SU-DHL-6 (cell line): ENCODE measurements around the gene EIF5B.

Experiments used
- H2AFZ ChIP-seq: fragments of 200-600 bp; sonication (generic); 2 replicates; pipeline ENCODE4 v1.6.1; 2014; ENCODE audit warnings: low read depth, mild to moderate bottlenecking, moderate library complexity, mixed read lengths, antibody characterized with exemption, low read length; ENCODE audit not compliant: severe bottlenecking
- H3F3A ChIP-seq: fragments of 200-600 bp; shearing (Covaris generic); 2 replicates; pipeline ENCODE4 v1.6.0; 2016; ENCODE audit warnings: antibody characterized with exemption, mild to moderate bottlenecking; ENCODE audit not compliant: insufficient read depth
- H3K27ac ChIP-seq: fragments of 200-600 bp; sonication (generic); 2 replicates; pipeline ENCODE4 v1.5.1; 2016; ENCODE audit warnings: low read depth, mild to moderate bottlenecking, low read length, moderate library complexity, mixed read lengths
- H3K27me3 ChIP-seq: fragments of 200-600 bp; sonication (generic), shearing (Covaris generic); 2 replicates; pipeline ENCODE4 v1.6.0; 2014; ENCODE audit warnings: mild to moderate bottlenecking, low read length
- H3K36me3 ChIP-seq: fragments of 200-600 bp; sonication (generic); 2 replicates; pipeline ENCODE4 v1.6.1; 2014; ENCODE audit warnings: mild to moderate bottlenecking, low read length, mixed read lengths
- H3K4me2 ChIP-seq: fragments of 300-600, 200-600 bp; shearing (Covaris generic), sonication (generic); 2 replicates; pipeline ENCODE4 v1.6.0; 2014; ENCODE audit warnings: low read length, low read depth, mild to moderate bottlenecking; ENCODE audit not compliant: poor library complexity, severe bottlenecking
- H3K4me3 ChIP-seq: fragments of 200-600 bp; sonication (generic); 2 replicates; pipeline ENCODE4 v1.5.1; 2014; ENCODE audit warnings: antibody characterized with exemption, low read length, mild to moderate bottlenecking, mixed read lengths; ENCODE audit not compliant: insufficient read depth, poor library complexity, severe bottlenecking
- H3K79me2 ChIP-seq: fragments of 200-600 bp; sonication (generic); 2 replicates; pipeline ENCODE4 v1.6.1; 2014; ENCODE audit warnings: mild to moderate bottlenecking, low read length, moderate library complexity; ENCODE audit not compliant: insufficient read depth
- H3K9ac ChIP-seq: fragments of 200-600 bp; sonication (generic); 2 replicates; pipeline ENCODE4 v1.7.0; 2014; ENCODE audit warnings: mild to moderate bottlenecking, low read length
- H3K9me2 ChIP-seq: fragments of 200-600 bp; sonication (generic); replicated peaks from 2 replicates; pipeline ENCODE4 v1.6.1; 2014; ENCODE audit warnings: low read length; ENCODE audit not compliant: insufficient read depth
- H3K9me3 ChIP-seq: fragments of 200-600 bp; sonication (generic); 2 replicates; pipeline ENCODE4 v1.6.1; 2014; ENCODE audit warnings: low read length, mixed read lengths; ENCODE audit not compliant: insufficient read depth
- H4K20me1 ChIP-seq: fragments of 200-600 bp; sonication (generic); 2 replicates; pipeline ENCODE4 v1.6.1; 2014; ENCODE audit warnings: low read depth, mild to moderate bottlenecking, antibody characterized with exemption, low read length, moderate library complexity, mixed read lengths
- EZH2phosphoT487 ChIP-seq: fragments of 200-600 bp; sonication (generic), shearing (Covaris generic); conservative IDR thresholded peaks from 2 replicates; pipeline ENCODE4 v1.6.1; 2018; ENCODE audit warnings: mild to moderate bottlenecking, antibody characterized with exemption, low read length, moderate library complexity, mixed read lengths
- TF ChIP-seq, protein P1 (sequence below): fragments of 200-600 bp; sonication (generic); IDR thresholded peaks from one replicate; pipeline ENCODE4 v1.5.1; 2017; ENCODE audit warnings: antibody characterized with exemption, mild to moderate bottlenecking, low read length, moderate library complexity; ENCODE audit not compliant: insufficient read depth, poor library complexity, severe bottlenecking

Gene EIF5B

GRCh38 chr2:99395589-99396130, 58.5 kb downstream of the EIF5B start:
- TF ChIP-seq, protein P1, sequence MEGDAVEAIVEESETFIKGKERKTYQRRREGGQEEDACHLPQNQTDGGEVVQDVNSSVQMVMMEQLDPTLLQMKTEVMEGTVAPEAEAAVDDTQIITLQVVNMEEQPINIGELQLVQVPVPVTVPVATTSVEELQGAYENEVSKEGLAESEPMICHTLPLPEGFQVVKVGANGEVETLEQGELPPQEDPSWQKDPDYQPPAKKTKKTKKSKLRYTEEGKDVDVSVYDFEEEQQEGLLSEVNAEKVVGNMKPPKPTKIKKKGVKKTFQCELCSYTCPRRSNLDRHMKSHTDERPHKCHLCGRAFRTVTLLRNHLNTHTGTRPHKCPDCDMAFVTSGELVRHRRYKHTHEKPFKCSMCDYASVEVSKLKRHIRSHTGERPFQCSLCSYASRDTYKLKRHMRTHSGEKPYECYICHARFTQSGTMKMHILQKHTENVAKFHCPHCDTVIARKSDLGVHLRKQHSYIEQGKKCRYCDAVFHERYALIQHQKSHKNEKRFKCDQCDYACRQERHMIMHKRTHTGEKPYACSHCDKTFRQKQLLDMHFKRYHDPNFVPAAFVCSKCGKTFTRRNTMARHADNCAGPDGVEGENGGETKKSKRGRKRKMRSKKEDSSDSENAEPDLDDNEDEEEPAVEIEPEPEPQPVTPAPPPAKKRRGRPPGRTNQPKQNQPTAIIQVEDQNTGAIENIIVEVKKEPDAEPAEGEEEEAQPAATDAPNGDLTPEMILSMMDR: no peak
- no peak for TF ChIP-seq EZH2phosphoT487
- no peak overlapping the region for H3K27ac ChIP-seq
- no peaks in the 10 kb centered on the region for H3K9me3 ChIP-seq
- H3K4me3 ChIP-seq: no peak overlapping the region
- no peak overlapping the region for H2AFZ ChIP-seq
- H3K36me3 ChIP-seq: peaks cover 59% of the 10 kb centered on the region
- H3K4me2 ChIP-seq: no peak overlapping the region
- H3K27me3 ChIP-seq: no peaks in the 10 kb centered on the region
- no peaks in the 10 kb centered on the region for H3K79me2 ChIP-seq
- peaks cover 40% of the 10 kb centered on the region for H3F3A ChIP-seq
- no peak overlapping the region for H3K9ac ChIP-seq
- H4K20me1 ChIP-seq: no peaks in the 10 kb centered on the region
- H3K9me2 ChIP-seq: no peaks in the 10 kb centered on the region

GRCh38 chr2:99397266-99397920, 60.2 kb downstream of the EIF5B start:
- Histone ChIP-seq H3K4me3 (no peak overlapping the region), H3K27ac (no peak overlapping the region), H3K27me3 (no peaks in the 10 kb centered on the region), H3F3A (peaks cover 50% of the 10 kb centered on the region), H3K79me2 (no peaks in the 10 kb centered on the region), H3K9me3 (no peaks in the 10 kb centered on the region), H2AFZ (no peak overlapping the region), H3K36me3 (peaks cover 59% of the 10 kb centered on the region), H4K20me1 (no peaks in the 10 kb centered on the region), H3K9me2 (no peaks in the 10 kb centered on the region), H3K9ac (no peak overlapping the region), H3K4me2 (no peak overlapping the region)
- TF ChIP-seq EZH2phosphoT487: no peak
- TF ChIP-seq, protein P1: no peak

- Histone ChIP-seq H3K9me2 (no peaks in the 10 kb centered on the region), H3K4me2 (no peak overlapping the region), H3K4me3 (no peak overlapping the region), H3K9ac (no peak overlapping the region), H3K79me2 (no peaks in the 10 kb centered on the region), H3K9me3 (no peaks in the 10 kb centered on the region), H4K20me1 (0 out of 2 replicates have a peak, but pooled peaks cover 4% of the 10 kb centered on the region), H3F3A (peaks cover 56% of the 10 kb centered on the region), H3K27me3 (no peaks in the 10 kb centered on the region), H3K36me3 (peaks cover 63% of the 10 kb centered on the region), H2AFZ (no peak overlapping the region), H3K27ac (no peak overlapping the region)
- TF ChIP-seq EZH2phosphoT487: no peak
These were observed 61.1 kb downstream of the EIF5B start for GRCh38 chr2:99398303-99398702.

- no peaks in the 10 kb centered on the region for H3K27me3 ChIP-seq
These were observed 61.9 kb downstream of the EIF5B start for GRCh38 chr2:99399063-99399462.

More at GRCh38 chr2:99399063-99399462, 61.9 kb downstream of the EIF5B start:
- H3K79me2 ChIP-seq: no peaks in the 10 kb centered on the region
- TF ChIP-seq, protein P1: no peak
- no peak for TF ChIP-seq EZH2phosphoT487
- H3K9me2 ChIP-seq: no peaks in the 10 kb centered on the region
- H3F3A ChIP-seq: peaks cover 60% of the 10 kb centered on the region
- 0 out of 2 replicates have a peak, but pooled peaks cover 4% of the 10 kb centered on the region for H4K20me1 ChIP-seq
- no peak overlapping the region for H3K27ac ChIP-seq
- no peak overlapping the region for H3K4me3 ChIP-seq
- H3K4me2 ChIP-seq: no peak overlapping the region
- H3K36me3 ChIP-seq: peaks cover 64% of the 10 kb centered on the region
- no peak overlapping the region for H2AFZ ChIP-seq
- H3K9ac ChIP-seq: no peak overlapping the region
- no peaks in the 10 kb centered on the region for H3K9me3 ChIP-seq
